ENCODE data around the gene SNTG2. TPM values are rescaled to one million over a fixed set of nuclear protein-coding genes. Genes with fewer than 3 reads are reported as not detected.

The SNTG2 gene
- total and polyA plus RNA-seq, 10 donors, result 1.9 to 59.4 (median 18.3) TPM

GRCh38 chr2:963876-964275 lies 13.2 kb downstream of the SNTG2 start:
- Histone ChIP-seq H3K27me3 (replicated peaks in 1 of 7) (peaks cover 0 to 3% (median 0%) of the 10 kb centered on the region in 7 donors), H3K36me3 (no peaks in the 10 kb centered on the region), H3K9me3 (peaks cover 0 to 10% (median 8%) of the 10 kb centered on the region in 8 donors), H3K27ac (no peak overlapping the region), H3K4me3 (no peak overlapping the region), H3K4me1 (peaks cover 0 to 5% (median 0%) of the 10 kb centered on the region in 6 donors)
- TF ChIP-seq POLR2A (IDR thresholded peaks at IDR 0.05), result no peak
- TF ChIP-seq CTCF (IDR thresholded peaks at IDR 0.05 in 8 of 11, conservative IDR thresholded peaks at IDR 0.05 in 3 of 11), result no peak
- no peak for TF ChIP-seq POLR2AphosphoS5 (IDR thresholded peaks at IDR 0.05)
- WGBS, 5 donors, result 87 to 89% (median 87%) methylated on average over 6 of the region's 6 CpGs
- DNase-seq, result no peak
- intact Hi-C loops (cut with DNase I; ENCODE audit: low total_unique reads), result no loop called here

- H3K27me3 ChIP-seq (replicated peaks in 1 of 7), result peaks cover 0 to 3% (median 0%) of the 10 kb centered on the region in 7 donors
- no peak overlapping the region for H3K4me3 ChIP-seq
- H3K27ac ChIP-seq, result no peak overlapping the region
- H3K9me3 ChIP-seq, result peaks cover 0 to 17% (median 12%) of the 10 kb centered on the region in 8 donors
- 71 to 81% (median 77%) methylated on average over 8 of the region's 8 CpGs for WGBS, 5 donors
- no peak for TF ChIP-seq POLR2A (IDR thresholded peaks at IDR 0.05)
- TF ChIP-seq CTCF (IDR thresholded peaks at IDR 0.05 in 8 of 11, conservative IDR thresholded peaks at IDR 0.05 in 3 of 11), result no peak
- no peak for TF ChIP-seq POLR2AphosphoS5 (IDR thresholded peaks at IDR 0.05)
- intact Hi-C loops (cut with DNase I; ENCODE audit: low total_unique reads), result no loop called here
- peaks cover 0 to 5% (median 0%) of the 10 kb centered on the region in 6 donors for H3K4me1 ChIP-seq
- no peaks in the 10 kb centered on the region for H3K36me3 ChIP-seq
- DNase-seq, result no peak
Observed at GRCh38 chr2:964562-964961, 13.9 kb downstream of the SNTG2 start.

- WGBS, 5 donors, result 84 to 97% (median 91%) methylated on average over 12 of the region's 12 CpGs
- DNase-seq, result no peak
- no peaks in the 10 kb centered on the region for H3K36me3 ChIP-seq
Observed at GRCh38 chr2:965640-966147, 15.0 kb downstream of the SNTG2 start.

More at GRCh38 chr2:965640-966147, 15.0 kb downstream of the SNTG2 start:
- no peak for TF ChIP-seq POLR2AphosphoS5 (IDR thresholded peaks at IDR 0.05)
- TF ChIP-seq CTCF (IDR thresholded peaks at IDR 0.05 in 8 of 11, conservative IDR thresholded peaks at IDR 0.05 in 3 of 11), result no peak
- no peak for TF ChIP-seq POLR2A (IDR thresholded peaks at IDR 0.05)
- intact Hi-C loops (cut with DNase I; ENCODE audit: low total_unique reads), result no loop called here
- H3K27ac ChIP-seq, result no peak overlapping the region
- peaks cover 0 to 5% (median 0%) of the 10 kb centered on the region in 6 donors for H3K4me1 ChIP-seq
- peaks cover 0 to 3% (median 0%) of the 10 kb centered on the region in 7 donors for H3K27me3 ChIP-seq (replicated peaks in 1 of 7)
- no peak overlapping the region for H3K4me3 ChIP-seq
- H3K9me3 ChIP-seq, result peaks cover 0 to 21% (median 12%) of the 10 kb centered on the region in 8 donors

Measured in spleen (tissue), 11 donors.